Ovary (tissue), 9 donors: Measurements from ENCODE around the gene MAG. TPM values are rescaled to one million over a fixed set of nuclear protein-coding genes. Genes with fewer than 3 reads are reported as not detected.

Experiments used
- DNase-seq, 5 donors: peaks; one replicate each; pipeline ENCODE4 v3.0.0-alpha.2; 2019 to 2020
- H3K27ac ChIP-seq, 2 donors: fragments of 200-600 bp; one replicate each; pipeline versions ENCODE4 v1.5.1 to v1.8.0; 2019 to 2022
- H3K27me3 ChIP-seq: fragments of 200-600 bp; one replicate; pipeline ENCODE4 v1.8.0; 2022
- H3K36me3 ChIP-seq: fragments of 200-600 bp; sonication (generic); one replicate; pipeline ENCODE4 v1.5.1; 2019
- H3K4me1 ChIP-seq: one replicate; pipeline ENCODE4 v1.8.1; 2013; ENCODE audit warnings: mild to moderate bottlenecking, moderate library complexity; ENCODE audit not compliant: insufficient read depth
- H3K4me3 ChIP-seq: fragments of 200-600 bp; sonication (generic); one replicate; pipeline ENCODE4 v1.5.1; 2017
- H3K9me3 ChIP-seq, 2 donors: fragments of 200-600 bp in 1 of 2; sonication (generic) in 1 of 2; one replicate each; pipeline versions ENCODE4 v1.5.1 to v1.8.1; 2013 to 2019; ENCODE audit warnings: mild to moderate bottlenecking in 1 of 2, moderate library complexity in 1 of 2
- EP300 ChIP-seq: sonication (generic); formaldehyde crosslinking; IDR thresholded peaks from one replicate; pipeline ENCODE4 v1.6.1; 2017; ENCODE audit warnings: antibody characterized with exemption
- POLR2A ChIP-seq: fragments of 450-650 bp; IDR thresholded peaks from one replicate; pipeline ENCODE4 v1.6.1; 2017; ENCODE audit warnings: antibody characterized with exemption, mild to moderate bottlenecking, moderate library complexity
- WGBS, 3 donors: extraction: QIAGEN DNeasy Blood & Tissue Kit in 1 of 3; methylation state at CpG; one replicate each; pipeline versions ENCODE4 v1.1.5 to v1.1.7; 2013 to 2017; 5-methylcytosine and 5-hydroxymethylcytosine counted together
- intact Hi-C, 4 donors: fragments of 100-400 bp; cut with DNase I; formaldehyde crosslinking; loops; one replicate each; pipeline versions ENCODE4 v1.11.0 to v1.15.1; 2022 to 2023
- polyA plus RNA-seq, 2 donors: library from polyadenylated mRNA; stranded (reverse); fragments of 200-250 nt in 1 of 2; fragments of 350-450 nt in 1 of 2; fragmentation: Illumina TruSeq in 1 of 2; extraction: RNeasy Lipid Tissue Mini Kit (QIAGEN cat#74804) in 1 of 2; gene quantifications; one replicate each; pipeline ENCODE4 v1.2.3, GENCODE V29; 2013 to 2014
- total RNA-seq, 7 donors: library from RNA; depleted of rRNA in 2 of 7; stranded (reverse); fragments of >200 nt in 2 of 7; fragmentation: NEBNext Ultra II Directional in 3 of 7; extraction: Animal tissue kit (Norgen Biotek cat#: 25700) in 3 of 7; gene quantifications; one replicate each; pipeline versions ENCODE4 v1.1.0 to v1.2.4, GENCODE V29; 2016 to 2023
- TF ChIP-seq, protein P1 (sequence below), 3 donors: fragments of 450-650 bp in 2 of 3; fragments of 200-600 bp in 1 of 3; IDR thresholded peaks; one replicate each; pipeline versions ENCODE4 v1.5.1 to v1.8.0; 2016 to 2022; ENCODE audit warnings: antibody characterized with exemption in 3 of 3, mild to moderate bottlenecking in 1 of 3
- donor health status: DM: no; HTN: no; CAD: no; lungs with moderate emphysema.
- donor health status: DM: no; HTN: no; CAD: no.
- donor health status: Bipolar disorder and iron deficiency.
- donor health status: DM: yes; HTN: yes; CAD: no.
- donor health status: DM: no; HTN: no; CAD: no.
- donor health status: DM: yes; HTN: yes; CAD: no.

MAG gene
- total and polyA plus RNA-seq, 9 donors = 1.1 to 146 (median 94.2) TPM

DNA sequence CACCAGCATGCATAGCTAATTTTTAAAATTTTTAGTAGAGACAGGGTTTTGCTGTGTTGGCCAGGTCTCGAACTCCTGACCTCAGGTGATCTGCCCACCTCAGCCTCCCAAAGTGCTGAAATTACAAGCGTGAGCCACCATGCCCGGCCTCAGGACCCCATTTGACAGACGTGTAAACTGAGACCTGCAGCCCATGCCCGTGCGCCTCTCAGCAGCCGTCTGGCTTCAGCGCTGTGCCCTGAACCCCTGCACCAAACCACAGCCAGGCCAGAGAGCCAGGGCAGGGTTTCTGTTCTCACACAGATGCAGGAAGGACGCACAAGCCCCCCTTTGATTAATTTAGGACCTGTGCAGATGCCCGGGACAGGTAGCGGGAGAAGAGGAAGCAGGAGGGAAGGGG lies 48.5 kb downstream of the MAG start:
- no peaks in the 10 kb centered on the region for H3K36me3 ChIP-seq
- no peaks in the 10 kb centered on the region for H3K27me3 ChIP-seq
- no peak overlapping the region for H3K27ac ChIP-seq
- DNase-seq = peak in 1 of 5 donors; percentile 18
- H3K4me3 ChIP-seq = no peak overlapping the region
- TF ChIP-seq, protein P1, sequence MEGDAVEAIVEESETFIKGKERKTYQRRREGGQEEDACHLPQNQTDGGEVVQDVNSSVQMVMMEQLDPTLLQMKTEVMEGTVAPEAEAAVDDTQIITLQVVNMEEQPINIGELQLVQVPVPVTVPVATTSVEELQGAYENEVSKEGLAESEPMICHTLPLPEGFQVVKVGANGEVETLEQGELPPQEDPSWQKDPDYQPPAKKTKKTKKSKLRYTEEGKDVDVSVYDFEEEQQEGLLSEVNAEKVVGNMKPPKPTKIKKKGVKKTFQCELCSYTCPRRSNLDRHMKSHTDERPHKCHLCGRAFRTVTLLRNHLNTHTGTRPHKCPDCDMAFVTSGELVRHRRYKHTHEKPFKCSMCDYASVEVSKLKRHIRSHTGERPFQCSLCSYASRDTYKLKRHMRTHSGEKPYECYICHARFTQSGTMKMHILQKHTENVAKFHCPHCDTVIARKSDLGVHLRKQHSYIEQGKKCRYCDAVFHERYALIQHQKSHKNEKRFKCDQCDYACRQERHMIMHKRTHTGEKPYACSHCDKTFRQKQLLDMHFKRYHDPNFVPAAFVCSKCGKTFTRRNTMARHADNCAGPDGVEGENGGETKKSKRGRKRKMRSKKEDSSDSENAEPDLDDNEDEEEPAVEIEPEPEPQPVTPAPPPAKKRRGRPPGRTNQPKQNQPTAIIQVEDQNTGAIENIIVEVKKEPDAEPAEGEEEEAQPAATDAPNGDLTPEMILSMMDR (IDR thresholded peaks at IDR 0.05) = no peak
- TF ChIP-seq EP300 (no peak), POLR2A (no peak)
- no peaks in the 10 kb centered on the region for H3K4me1 ChIP-seq
- H3K9me3 ChIP-seq = no peaks in the 10 kb centered on the region
- intact Hi-C loops = loop anchor here in 2 of 4 donors (10.0 kb wide), 2 partner anchors 66 to 154 kb away; partner anchors contain the start of gene KRTDAP (in 1 of the 2)
- 89 to 92% (median 90%) methylated on average over 11 of the region's 11 CpGs for WGBS, 3 donors

DNA sequence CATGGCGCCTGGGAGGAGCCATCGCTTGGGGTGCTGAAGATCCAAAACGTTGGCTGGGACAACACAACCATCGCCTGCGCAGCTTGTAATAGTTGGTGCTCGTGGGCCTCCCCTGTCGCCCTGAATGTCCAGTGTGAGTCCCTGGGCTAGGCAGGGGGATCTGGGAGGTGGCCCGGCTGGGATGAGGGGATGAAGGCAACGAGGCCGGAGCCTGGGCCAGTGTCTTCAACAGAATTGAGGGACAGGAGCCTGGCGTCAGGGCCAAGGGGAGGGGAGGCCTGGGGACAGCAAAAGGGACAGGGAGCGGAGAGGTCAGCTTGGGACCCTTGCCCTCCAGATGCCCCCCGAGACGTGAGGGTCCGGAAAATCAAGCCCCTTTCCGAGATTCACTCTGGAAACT lies 49.0 kb downstream of the MAG start:
- 82 to 90% (median 86%) methylated on average over 13 to 16 of the region's 16 CpGs for WGBS, 3 donors
- no peak overlapping the region for H3K27ac ChIP-seq
- no peaks in the 10 kb centered on the region for H3K27me3 ChIP-seq
- DNase-seq = peak in 1 of 5 donors; percentile 25
- H3K9me3 ChIP-seq = no peaks in the 10 kb centered on the region
- no peak overlapping the region for H3K4me3 ChIP-seq
- H3K36me3 ChIP-seq = no peaks in the 10 kb centered on the region
- TF ChIP-seq, protein P1 (IDR thresholded peaks at IDR 0.05) = no peak
- TF ChIP-seq POLR2A = no peak
- no peak for TF ChIP-seq EP300
- no peaks in the 10 kb centered on the region for H3K4me1 ChIP-seq
- intact Hi-C loops = loop anchor here in 2 of 4 donors (10.0 kb wide), 2 partner anchors 66 to 154 kb away; partner anchors contain the start of gene KRTDAP (in 1 of the 2)

DNA sequence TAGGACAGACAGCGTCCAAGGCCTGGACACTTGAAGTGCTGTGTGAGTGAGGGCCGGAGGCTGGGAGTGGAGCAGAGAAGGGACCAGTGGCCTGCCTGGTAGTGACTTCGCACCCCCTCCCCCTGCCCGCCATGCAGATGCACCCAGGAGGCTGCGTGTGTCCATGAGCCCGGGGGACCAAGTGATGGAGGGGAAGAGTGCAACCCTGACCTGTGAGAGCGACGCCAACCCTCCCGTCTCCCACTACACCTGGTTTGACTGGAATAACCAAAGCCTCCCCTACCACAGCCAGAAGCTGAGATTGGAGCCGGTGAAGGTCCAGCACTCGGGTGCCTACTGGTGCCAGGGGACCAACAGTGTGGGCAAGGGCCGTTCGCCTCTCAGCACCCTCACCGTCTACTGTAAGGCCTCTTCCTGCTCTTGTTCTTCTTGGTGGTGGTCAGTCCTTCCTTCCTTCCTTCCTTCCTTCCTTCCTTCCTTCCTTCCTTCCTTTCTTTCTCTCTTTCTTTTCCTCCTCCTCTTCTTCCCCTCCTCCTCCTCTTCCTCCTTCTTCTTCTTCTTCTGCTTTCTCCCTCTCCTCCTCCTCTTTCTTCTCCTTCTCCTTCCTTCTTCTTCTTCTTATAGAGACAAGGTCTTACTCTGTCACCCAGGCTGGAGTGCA lies 49.7 kb downstream of the MAG start:
- peak in 2 of 5 donors; percentile 22 to 23 for DNase-seq
- intact Hi-C loops = loop anchor here in 2 of 4 donors (10.0 kb wide), 2 partner anchors 67 to 153 kb away; partner anchors contain the start of gene KRTDAP (in 1 of the 2)

DNA sequence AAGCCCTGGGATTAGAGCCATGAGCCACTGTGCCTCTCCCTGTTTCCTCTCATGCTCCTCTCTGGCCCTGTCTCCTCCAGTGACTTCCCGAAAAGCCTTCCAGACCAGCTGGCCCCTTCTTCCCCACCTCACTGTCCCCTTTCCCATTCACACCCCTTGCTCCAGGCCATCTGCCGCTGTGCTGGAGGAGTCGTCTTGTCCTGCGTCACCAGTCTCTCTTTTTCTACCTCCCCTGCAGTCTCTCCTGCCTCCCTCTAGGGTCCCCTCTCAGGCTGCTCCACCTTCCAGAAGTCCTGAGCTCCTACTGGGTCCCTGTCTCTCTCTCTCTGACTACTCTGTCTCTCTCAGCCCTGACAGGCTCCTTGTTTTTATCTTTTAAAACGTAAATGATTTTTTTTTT lies 50.5 kb downstream of the MAG start:
- H3K4me1 ChIP-seq = no peaks in the 10 kb centered on the region
- H3K27ac ChIP-seq = no peak overlapping the region
- H3K9me3 ChIP-seq = no peaks in the 10 kb centered on the region
- intact Hi-C loops = loop anchor here in 2 of 4 donors (10.0 kb wide), 2 partner anchors 68 to 152 kb away; partner anchors contain the start of gene KRTDAP (in 1 of the 2)
- no peaks in the 10 kb centered on the region for H3K27me3 ChIP-seq
- WGBS, 3 donors = 75 to 82% (median 81%) methylated on average over 5 of the region's 5 CpGs
- TF ChIP-seq, protein P1 (IDR thresholded peaks at IDR 0.05) = no peak
- no peaks in the 10 kb centered on the region for H3K36me3 ChIP-seq
- no peak overlapping the region for H3K4me3 ChIP-seq
- peak in 1 of 5 donors; percentile 18 for DNase-seq

More for the DNA sequence above, 49.7 kb downstream of the MAG start:
- no peaks in the 10 kb centered on the region for H3K36me3 ChIP-seq
- H3K4me3 ChIP-seq = no peak overlapping the region
- no peaks in the 10 kb centered on the region for H3K9me3 ChIP-seq
- H3K4me1 ChIP-seq = no peaks in the 10 kb centered on the region
- TF ChIP-seq EP300 (no peak), POLR2A (no peak)
- TF ChIP-seq, protein P1 (IDR thresholded peaks at IDR 0.05) = no peak
- H3K27me3 ChIP-seq = no peaks in the 10 kb centered on the region
- 86 to 90% (median 89%) methylated on average over 14 of the region's 14 CpGs for WGBS, 3 donors
- H3K27ac ChIP-seq = no peak overlapping the region
